HG03378 (cell line): Measurements from ENCODE around the gene MS4A3.
"Not testable (repeated sequence)": the region's sequence is repeated elsewhere in the genome, so short reads cannot be mapped to it uniquely, and the experiment has no call there.

Experiments
- ATAC-seq: cut with Tn5 transposase; IDR thresholded peaks from one replicate; pipeline ENCODE4 v1.9.1; 2021; ENCODE audit warnings: mild to moderate bottlenecking, moderate library complexity; ENCODE audit not compliant: unreplicated experiment

Gene MS4A3

GRCh38 chr11:60088364-60088763, 31.9 kb downstream of the MS4A3 start, which contains the start of gene MS4A2:
MS4A2 (plus strand) TSS chr11:60088664; CDS start chr11:60088766, 102 bp downstream.
- no peak for ATAC-seq

- ATAC-seq: no peak
These were observed 39.1 kb downstream of the MS4A3 start for GRCh38 chr11:60095477-60096120.

- no peak for ATAC-seq
These were observed 40.7 kb downstream of the MS4A3 start for GRCh38 chr11:60097189-60097588.

GRCh38 chr11:60098508-60098907, 42.0 kb downstream of the MS4A3 start:
- peak; percentile 82 for ATAC-seq

GRCh38 chr11:60100516-60100915, 44.1 kb downstream of the MS4A3 start:
- ATAC-seq: no peak

GRCh38 chr11:60101368-60101767, 44.9 kb downstream of the MS4A3 start:
- ATAC-seq: not testable (repeated sequence)

- ATAC-seq: not testable (repeated sequence)
These were observed 48.1 kb downstream of the MS4A3 start for GRCh38 chr11:60104471-60105115.

GRCh38 chr11:60108631-60109030, 52.2 kb downstream of the MS4A3 start:
- ATAC-seq: not testable (repeated sequence)

GRCh38 chr11:60111793-60112192, 55.3 kb downstream of the MS4A3 start:
- ATAC-seq: no peak

- no peak for ATAC-seq
These were observed 60.7 kb downstream of the MS4A3 start for GRCh38 chr11:60116996-60117790.

- ATAC-seq: no peak
These were observed 61.9 kb downstream of the MS4A3 start for GRCh38 chr11:60118338-60118737.

GRCh38 chr11:60119710-60120109, 63.2 kb downstream of the MS4A3 start:
- ATAC-seq: no peak
